ENCODE data around the gene STK10. TPM values are rescaled to one million over a fixed set of nuclear protein-coding genes. Genes with fewer than 3 reads are reported as not detected.

Gene STK10
- total RNA-seq, 1 donor from 2014 or later: 32.3 TPM

GRCh38 chr5:172194985-172195774 is 7.2 kb upstream of the STK10 start:
- TF ChIP-seq, protein P1, sequence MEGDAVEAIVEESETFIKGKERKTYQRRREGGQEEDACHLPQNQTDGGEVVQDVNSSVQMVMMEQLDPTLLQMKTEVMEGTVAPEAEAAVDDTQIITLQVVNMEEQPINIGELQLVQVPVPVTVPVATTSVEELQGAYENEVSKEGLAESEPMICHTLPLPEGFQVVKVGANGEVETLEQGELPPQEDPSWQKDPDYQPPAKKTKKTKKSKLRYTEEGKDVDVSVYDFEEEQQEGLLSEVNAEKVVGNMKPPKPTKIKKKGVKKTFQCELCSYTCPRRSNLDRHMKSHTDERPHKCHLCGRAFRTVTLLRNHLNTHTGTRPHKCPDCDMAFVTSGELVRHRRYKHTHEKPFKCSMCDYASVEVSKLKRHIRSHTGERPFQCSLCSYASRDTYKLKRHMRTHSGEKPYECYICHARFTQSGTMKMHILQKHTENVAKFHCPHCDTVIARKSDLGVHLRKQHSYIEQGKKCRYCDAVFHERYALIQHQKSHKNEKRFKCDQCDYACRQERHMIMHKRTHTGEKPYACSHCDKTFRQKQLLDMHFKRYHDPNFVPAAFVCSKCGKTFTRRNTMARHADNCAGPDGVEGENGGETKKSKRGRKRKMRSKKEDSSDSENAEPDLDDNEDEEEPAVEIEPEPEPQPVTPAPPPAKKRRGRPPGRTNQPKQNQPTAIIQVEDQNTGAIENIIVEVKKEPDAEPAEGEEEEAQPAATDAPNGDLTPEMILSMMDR (conservative IDR thresholded peaks at IDR 0.05): no peak
- Mint-ChIP-seq H3K27me3 (ENCODE audit: low read depth) (peaks cover 2% of the 10 kb centered on the region), H3K27ac (ENCODE audit: unreplicated experiment) (no peak overlapping the region), H3K4me3 (no peak overlapping the region), H3K9me3 (peaks cover 2% of the 10 kb centered on the region), H3K4me1 (peaks cover 10% of the 10 kb centered on the region), H3K36me3 (ENCODE audit: low read depth) (peaks cover 3% of the 10 kb centered on the region)
- DNase-seq (ENCODE audit: low read depth, low spot score): no peak

- peaks cover 23% of the 10 kb centered on the region for H3K4me1 Mint-ChIP-seq
Measured at GRCh38 chr5:172193872-172194271, 5.8 kb upstream of the STK10 start, which contains the start of gene EFCAB9. Gene EFCAB9, plus strand, starts transcription at chr5:172194172. Its CDS starts 1 bp downstream, at chr5:172194173.

GRCh38 chr5:172189693-172190296 is 1.8 kb upstream of the STK10 start:
- Mint-ChIP-seq H3K4me3 (peak overlapping the region; percentile 89), H3K9me3 (no peaks in the 10 kb centered on the region), H3K36me3 (ENCODE audit: low read depth) (no peaks in the 10 kb centered on the region), H3K27me3 (ENCODE audit: low read depth) (peaks cover 11% of the 10 kb centered on the region), H3K4me1 (peaks cover 47% of the 10 kb centered on the region), H3K27ac (ENCODE audit: unreplicated experiment) (peak overlapping the region; percentile 78)
- TF ChIP-seq, protein P1 (conservative IDR thresholded peaks at IDR 0.05): no peak
- DNase-seq (ENCODE audit: low read depth, low spot score): no peak

More at GRCh38 chr5:172193872-172194271, 5.8 kb upstream of the STK10 start, which contains the start of gene EFCAB9:
- Mint-ChIP-seq H3K4me3 (no peak within 1 kb of the TSS), H3K36me3 (ENCODE audit: low read depth) (peaks cover 3% of the 10 kb centered on the region), H3K27ac (ENCODE audit: unreplicated experiment) (peak within 1 kb of the TSS; percentile 43), H3K9me3 (peaks cover 2% of the 10 kb centered on the region), H3K27me3 (ENCODE audit: low read depth) (peaks cover 7% of the 10 kb centered on the region)
- no peak for DNase-seq (ENCODE audit: low read depth, low spot score)
- TF ChIP-seq, protein P1 (conservative IDR thresholded peaks at IDR 0.05): no peak

- no peaks in the 10 kb centered on the region for H3K9me3 Mint-ChIP-seq
- peak overlapping the region; percentile 89 for H3K4me3 Mint-ChIP-seq
- peaks cover 11% of the 10 kb centered on the region for H3K27me3 Mint-ChIP-seq (ENCODE audit: low read depth)
- H3K36me3 Mint-ChIP-seq (ENCODE audit: low read depth): no peaks in the 10 kb centered on the region
- peak overlapping the region; percentile 78 for H3K27ac Mint-ChIP-seq (ENCODE audit: unreplicated experiment)
- H3K4me1 Mint-ChIP-seq: peaks cover 48% of the 10 kb centered on the region
- DNase-seq (ENCODE audit: low read depth, low spot score): peak; percentile 29
- TF ChIP-seq, protein P1 (conservative IDR thresholded peaks at IDR 0.05): peak; percentile 27
Measured at GRCh38 chr5:172188893-172189692, 1.1 kb upstream of the STK10 start.

Data from neural crest cell (in vitro differentiated cells).